Panc1 (cell line): ENCODE measurements around the gene NR4A3. TPM values are rescaled to one million over a fixed set of nuclear protein-coding genes. Genes with fewer than 3 reads are reported as not detected.

ENCODE experiments used
- ATAC-seq: fragments of 200-7000 bp; cut with Tn5 transposase; 2 replicates; pipeline ENCODE4 v1.9.1; 2020; ENCODE audit warnings: mild to moderate bottlenecking, moderate library complexity
- BruUV-seq: library from RNA; stranded (reverse); fragments of 400-500 nt; replicated peaks from 2 replicates; lab custom pipeline; 2021; lab: Mats Ljungman, UMichigan
- CTCF ChIA-PET: fragments of 300-600 bp; sonication (Branson Sonifier 250); formaldehyde crosslinking; loops from one replicate; lab custom pipeline; 2022; ENCODE audit warnings: antibody characterized with exemption; lab: Charles Lee
- POLR2A ChIA-PET: fragments of 300-600 bp; sonication (Branson Sonifier 250); formaldehyde crosslinking; loops from one replicate; lab custom pipeline; 2022; ENCODE audit warnings: antibody characterized with exemption; lab: Charles Lee
- DNase-seq: peaks from one replicate; pipeline ENCODE4 v3.0.0-alpha.2; 2010; ENCODE audit warnings: low read depth, low spot score
- H3K27ac ChIP-seq: 2 replicates; pipeline ENCODE4 v1.5.1; 2011; ENCODE audit warnings: mild to moderate bottlenecking, low read length, inconsistent platforms
- H3K27me3 ChIP-seq: fragments of 200-500 bp; sonication (Bioruptor generic); 2 replicates; pipeline ENCODE4 v1.6.0; 2014; ENCODE audit warnings: low read length, inconsistent platforms; ENCODE audit not compliant: control insufficient read depth, insufficient read depth
- H3K36me3 ChIP-seq: fragments of 200-500 bp; sonication (Bioruptor generic); 2 replicates; pipeline ENCODE4 v1.5.1; 2014; ENCODE audit warnings: inconsistent platforms, mild to moderate bottlenecking, low read length, moderate library complexity; ENCODE audit not compliant: control insufficient read depth, insufficient read depth
- H3K4me1 ChIP-seq: 2 replicates; pipeline ENCODE4 v1.5.1; 2011; ENCODE audit warnings: inconsistent platforms, mild to moderate bottlenecking, low read length, moderate library complexity; ENCODE audit not compliant: control insufficient read depth, insufficient read depth
- H3K4me3 ChIP-seq, 2 experiments: 2 replicates each; pipeline ENCODE4 v1.5.1; 2011 to 2012; ENCODE audit warnings: low read depth in 2 of 2, low read length in 2 of 2, mild to moderate bottlenecking in 2 of 2, inconsistent platforms in 1 of 2, moderate library complexity in 1 of 2
- H3K9me3 ChIP-seq: fragments of 200-500 bp; sonication (Bioruptor generic); 2 replicates; pipeline ENCODE4 v1.5.1; 2014; ENCODE audit warnings: low read depth, mild to moderate bottlenecking, inconsistent platforms, low read length, moderate library complexity; ENCODE audit not compliant: control insufficient read depth, insufficient read depth
- POLR2AphosphoS5 ChIP-seq: IDR thresholded peaks from 2 replicates; pipeline ENCODE4 v1.6.1; 2012; ENCODE audit warnings: mild to moderate bottlenecking, low read depth, low read length, moderate library complexity
- REST ChIP-seq, 2 experiments: IDR thresholded peaks; 2 replicates each; pipeline ENCODE4 v1.6.1; 2011 to 2012; ENCODE audit warnings: low read depth in 2 of 2, control low read depth in 1 of 2, low read length in 1 of 2, mild to moderate bottlenecking in 1 of 2, moderate library complexity in 1 of 2; ENCODE audit not compliant: insufficient read depth in 1 of 2
- SIN3A ChIP-seq: IDR thresholded peaks from 2 replicates; pipeline ENCODE4 v1.6.1; 2012; ENCODE audit warnings: low read depth, mild to moderate bottlenecking, low read length, moderate library complexity, borderline replicate concordance; ENCODE audit not compliant: insufficient read depth
- TCF7L2 ChIP-seq: IDR thresholded peaks from 2 replicates; pipeline ENCODE4 v1.6.1; 2011; ENCODE audit warnings: mild to moderate bottlenecking, low read depth, low read length, inconsistent platforms
- in situ Hi-C: cut with HindIII; loops from 2 replicates; pipeline ENCODE4 v1.10.0; 2016; ENCODE audit warnings: low sequenced_read_pairs, low pct_unique_long_range_greater_than_20kb
- intact Hi-C: fragments of 100-400 bp; cut with micrococcal nuclease; formaldehyde crosslinking; loops from one replicate; pipeline ENCODE4 v1.10.0; 2022; ENCODE audit not compliant: unreplicated experiment
- total RNA-seq: library from RNA; stranded (reverse); gene quantifications from one replicate; pipeline ENCODE4 v1.2.1, GENCODE V29; 2021; ENCODE audit not compliant: unreplicated experiment
- TF ChIP-seq, protein P1 (sequence below): fragments of 450-650 bp; IDR thresholded peaks from 2 replicates; pipeline ENCODE4 v1.5.1; 2017; ENCODE audit warnings: mild to moderate bottlenecking

Gene NR4A3
- total RNA-seq, 1 experiment from 2014 or later, result 0.13 TPM

DNA sequence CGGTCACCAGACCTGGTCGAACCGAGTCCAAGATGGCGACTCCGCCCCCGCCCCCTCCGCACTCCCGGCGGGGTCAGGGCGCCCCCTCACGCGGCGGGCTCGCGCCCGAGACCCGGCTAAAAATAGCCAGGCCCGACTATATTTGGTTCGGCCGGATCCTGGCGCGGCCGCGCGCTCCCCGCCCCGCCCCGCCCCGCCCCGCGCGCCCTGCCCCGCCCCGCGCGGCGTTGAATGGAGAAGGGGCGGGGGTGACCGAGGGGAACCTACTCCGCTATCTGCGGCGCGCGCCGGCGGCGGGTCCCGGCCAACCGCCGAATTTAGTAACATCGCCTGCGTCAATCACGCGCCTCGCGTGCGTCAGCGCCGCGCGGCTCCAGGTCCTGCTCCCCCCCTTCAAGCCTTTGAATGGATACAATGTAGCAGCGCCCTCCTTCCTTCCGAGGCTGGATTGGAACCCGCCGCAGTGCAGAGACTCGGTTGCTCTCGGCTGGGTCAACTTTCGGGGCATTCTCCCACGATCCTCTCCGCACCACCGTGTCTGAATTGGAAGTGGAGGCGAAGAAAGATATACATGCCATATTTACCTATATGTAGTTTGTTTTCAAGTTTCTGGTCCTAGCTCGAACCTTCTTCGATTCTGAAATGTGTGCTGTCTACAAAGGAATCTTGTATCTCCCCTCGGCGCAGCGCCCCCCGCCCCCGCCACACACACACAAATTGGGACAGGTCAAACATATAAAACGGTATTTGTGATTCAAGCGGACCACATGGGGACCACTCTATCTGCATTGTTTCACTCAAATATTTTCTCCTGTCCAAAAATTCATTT, 1.6 kb upstream of the NR4A3 start:
- ATAC-seq, result peak; percentile 76
- H3K4me3 ChIP-seq, result peak overlapping the region; percentile 56 to 88
- no peaks in the 10 kb centered on the region for H3K9me3 ChIP-seq
- in situ Hi-C loops, result no loop called here
- H3K36me3 ChIP-seq, result no peaks in the 10 kb centered on the region
- H3K27me3 ChIP-seq, result no peaks in the 10 kb centered on the region
- no TSS peak for BruUV-seq
- no peak for TF ChIP-seq TCF7L2
- no peak for TF ChIP-seq REST (IDR thresholded peaks at IDR 0.05; ENCODE audit: insufficient read depth in 1 of 2, low read depth in 2 of 2, low read length in 1 of 2)
- TF ChIP-seq, protein P1, sequence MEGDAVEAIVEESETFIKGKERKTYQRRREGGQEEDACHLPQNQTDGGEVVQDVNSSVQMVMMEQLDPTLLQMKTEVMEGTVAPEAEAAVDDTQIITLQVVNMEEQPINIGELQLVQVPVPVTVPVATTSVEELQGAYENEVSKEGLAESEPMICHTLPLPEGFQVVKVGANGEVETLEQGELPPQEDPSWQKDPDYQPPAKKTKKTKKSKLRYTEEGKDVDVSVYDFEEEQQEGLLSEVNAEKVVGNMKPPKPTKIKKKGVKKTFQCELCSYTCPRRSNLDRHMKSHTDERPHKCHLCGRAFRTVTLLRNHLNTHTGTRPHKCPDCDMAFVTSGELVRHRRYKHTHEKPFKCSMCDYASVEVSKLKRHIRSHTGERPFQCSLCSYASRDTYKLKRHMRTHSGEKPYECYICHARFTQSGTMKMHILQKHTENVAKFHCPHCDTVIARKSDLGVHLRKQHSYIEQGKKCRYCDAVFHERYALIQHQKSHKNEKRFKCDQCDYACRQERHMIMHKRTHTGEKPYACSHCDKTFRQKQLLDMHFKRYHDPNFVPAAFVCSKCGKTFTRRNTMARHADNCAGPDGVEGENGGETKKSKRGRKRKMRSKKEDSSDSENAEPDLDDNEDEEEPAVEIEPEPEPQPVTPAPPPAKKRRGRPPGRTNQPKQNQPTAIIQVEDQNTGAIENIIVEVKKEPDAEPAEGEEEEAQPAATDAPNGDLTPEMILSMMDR, result peak; percentile 16; the same call in 1 of the 2 replicates
- no peak; the same call in 1 of the 2 replicates for TF ChIP-seq SIN3A
- TF ChIP-seq POLR2AphosphoS5, result peak; percentile 65; the same call in 1 of the 2 replicates
- intact Hi-C loops, result loop anchor here (5.0 kb wide), 2 partner anchors 87 to 192 kb away; partner anchors contain the start of gene STX17
- H3K27ac ChIP-seq, result no peak overlapping the region; the same call in 1 of the 2 replicates
- CTCF ChIA-PET, result no interaction called here
- H3K4me1 ChIP-seq, result no peaks in the 10 kb centered on the region
- DNase-seq, result no peak
- POLR2A ChIA-PET, result no interaction called here

DNA sequence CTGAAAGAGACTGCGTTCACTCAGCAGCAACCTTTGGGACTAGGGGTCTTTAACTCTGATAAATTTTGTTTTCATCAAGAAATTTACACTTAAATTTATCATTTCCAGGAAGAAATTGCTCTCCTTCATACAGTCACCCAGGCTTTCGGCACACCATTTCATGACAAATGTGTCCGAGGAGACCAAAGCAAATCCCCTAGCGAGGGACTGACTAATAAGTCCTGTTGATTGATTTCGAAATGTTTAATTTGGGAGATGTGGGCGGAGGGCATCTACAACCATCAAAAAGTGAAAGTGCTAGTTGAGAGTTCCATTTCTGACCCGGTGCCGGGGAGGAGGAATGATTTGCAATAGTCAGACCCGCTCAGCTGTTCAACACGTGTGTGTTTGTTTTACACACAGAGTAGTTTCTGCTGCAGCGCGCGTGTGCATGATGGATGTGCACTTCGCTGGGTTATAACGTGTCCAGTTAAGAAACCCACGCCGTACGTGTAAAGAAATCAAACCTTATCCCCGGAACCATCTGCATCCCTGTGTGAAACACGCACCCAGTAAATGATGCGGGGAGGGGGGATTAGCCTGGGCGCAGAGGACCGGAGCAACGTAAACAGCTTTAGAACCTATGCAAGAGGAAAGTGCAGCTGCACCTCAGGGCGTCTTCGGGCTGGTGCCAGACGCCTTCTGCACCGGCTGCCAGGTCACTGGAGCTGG, 845 bp upstream of the NR4A3 start:
- TF ChIP-seq POLR2AphosphoS5 (no peak), TCF7L2 (0 out of 2 replicates have a peak, but pooled peaks have one; percentile 14), REST (IDR thresholded peaks at IDR 0.05; ENCODE audit: insufficient read depth in 1 of 2, low read depth in 2 of 2, low read length in 1 of 2) (no peak), SIN3A (no peak)
- TF ChIP-seq, protein P1, result no peak
- no TSS peak for BruUV-seq
- CTCF ChIA-PET, result no interaction called here
- Histone ChIP-seq H3K4me3 (peak overlapping the region; percentile 56), H3K36me3 (no peaks in the 10 kb centered on the region), H3K9me3 (no peaks in the 10 kb centered on the region), H3K4me1 (no peaks in the 10 kb centered on the region), H3K27me3 (no peaks in the 10 kb centered on the region), H3K27ac (no peak overlapping the region)
- DNase-seq (no peak), ATAC-seq (peak; percentile 9)
- POLR2A ChIA-PET, result no interaction called here
- in situ Hi-C loops, result no loop called here
- intact Hi-C loops, result loop anchor here (5.0 kb wide), 2 partner anchors 86 to 191 kb away; partner anchors contain the start of gene STX17
